Measurements from ENCODE around the gene PDGFB. TPM values are rescaled to one million over a fixed set of nuclear protein-coding genes. Genes with fewer than 3 reads are reported as not detected.
A peak's percentile ranks its signal among the peaks of the same experiment; 100 is the strongest.

PDGFB gene
- total RNA-seq, 1 experiment from 2014 or later, result 9.2 TPM

- TF ChIP-seq ATF6 (CRISPR knock-in tag; IDR thresholded peaks at IDR 0.05), result no peak
- no peak for TF ChIP-seq NFE2L1 (CRISPR knock-in tag; IDR thresholded peaks at IDR 0.05)
- peak; percentile 24; the same call in 1 of the 2 replicates for TF ChIP-seq USF1 (CRISPR knock-in tag; IDR thresholded peaks at IDR 0.05)
- 0 out of 2 replicates have a peak, but pooled peaks have one; percentile 5 for TF ChIP-seq MYBL2 (CRISPR knock-in tag; IDR thresholded peaks at IDR 0.05)
- no peak for TF ChIP-seq NR3C1 (CRISPR knock-in tag; conservative IDR thresholded peaks at IDR 0.05; ENCODE audit: low read depth)
- TF ChIP-seq FOXP1 (CRISPR knock-in tag; IDR thresholded peaks at IDR 0.05; ENCODE audit: borderline replicate concordance), result peak; percentile 88; the same call in 1 of the 2 replicates
- TF ChIP-seq, protein P1, sequence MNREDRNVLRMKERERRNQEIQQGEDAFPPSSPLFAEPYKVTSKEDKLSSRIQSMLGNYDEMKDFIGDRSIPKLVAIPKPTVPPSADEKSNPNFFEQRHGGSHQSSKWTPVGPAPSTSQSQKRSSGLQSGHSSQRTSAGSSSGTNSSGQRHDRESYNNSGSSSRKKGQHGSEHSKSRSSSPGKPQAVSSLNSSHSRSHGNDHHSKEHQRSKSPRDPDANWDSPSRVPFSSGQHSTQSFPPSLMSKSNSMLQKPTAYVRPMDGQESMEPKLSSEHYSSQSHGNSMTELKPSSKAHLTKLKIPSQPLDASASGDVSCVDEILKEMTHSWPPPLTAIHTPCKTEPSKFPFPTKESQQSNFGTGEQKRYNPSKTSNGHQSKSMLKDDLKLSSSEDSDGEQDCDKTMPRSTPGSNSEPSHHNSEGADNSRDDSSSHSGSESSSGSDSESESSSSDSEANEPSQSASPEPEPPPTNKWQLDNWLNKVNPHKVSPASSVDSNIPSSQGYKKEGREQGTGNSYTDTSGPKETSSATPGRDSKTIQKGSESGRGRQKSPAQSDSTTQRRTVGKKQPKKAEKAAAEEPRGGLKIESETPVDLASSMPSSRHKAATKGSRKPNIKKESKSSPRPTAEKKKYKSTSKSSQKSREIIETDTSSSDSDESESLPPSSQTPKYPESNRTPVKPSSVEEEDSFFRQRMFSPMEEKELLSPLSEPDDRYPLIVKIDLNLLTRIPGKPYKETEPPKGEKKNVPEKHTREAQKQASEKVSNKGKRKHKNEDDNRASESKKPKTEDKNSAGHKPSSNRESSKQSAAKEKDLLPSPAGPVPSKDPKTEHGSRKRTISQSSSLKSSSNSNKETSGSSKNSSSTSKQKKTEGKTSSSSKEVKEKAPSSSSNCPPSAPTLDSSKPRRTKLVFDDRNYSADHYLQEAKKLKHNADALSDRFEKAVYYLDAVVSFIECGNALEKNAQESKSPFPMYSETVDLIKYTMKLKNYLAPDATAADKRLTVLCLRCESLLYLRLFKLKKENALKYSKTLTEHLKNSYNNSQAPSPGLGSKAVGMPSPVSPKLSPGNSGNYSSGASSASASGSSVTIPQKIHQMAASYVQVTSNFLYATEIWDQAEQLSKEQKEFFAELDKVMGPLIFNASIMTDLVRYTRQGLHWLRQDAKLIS (CRISPR knock-in tag; IDR thresholded peaks at IDR 0.05; ENCODE audit: borderline replicate concordance), result no peak
- TF ChIP-seq ZNF396 (CRISPR knock-in tag; IDR thresholded peaks at IDR 0.05; ENCODE audit: borderline replicate concordance), result no peak
- no peak for TF ChIP-seq GTF2I (CRISPR knock-in tag; conservative IDR thresholded peaks at IDR 0.05)
- no peak for TF ChIP-seq JUN (CRISPR knock-in tag; IDR thresholded peaks at IDR 0.05)
- TF ChIP-seq, protein P2, sequence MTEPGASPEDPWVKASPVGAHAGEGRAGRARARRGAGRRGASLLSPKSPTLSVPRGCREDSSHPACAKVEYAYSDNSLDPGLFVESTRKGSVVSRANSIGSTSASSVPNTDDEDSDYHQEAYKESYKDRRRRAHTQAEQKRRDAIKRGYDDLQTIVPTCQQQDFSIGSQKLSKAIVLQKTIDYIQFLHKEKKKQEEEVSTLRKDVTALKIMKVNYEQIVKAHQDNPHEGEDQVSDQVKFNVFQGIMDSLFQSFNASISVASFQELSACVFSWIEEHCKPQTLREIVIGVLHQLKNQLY (CRISPR knock-in tag; IDR thresholded peaks at IDR 0.05), result no peak
- no peak for TF ChIP-seq KAT7 (CRISPR knock-in tag; IDR thresholded peaks at IDR 0.05; ENCODE audit: borderline replicate concordance)
- no peak for TF ChIP-seq CBFB (CRISPR knock-in tag; IDR thresholded peaks at IDR 0.05; ENCODE audit: low read depth)
- TF ChIP-seq ZMAT4 (CRISPR knock-in tag; IDR thresholded peaks at IDR 0.05), result no peak
- no peak for TF ChIP-seq ZNF416 (CRISPR knock-in tag; IDR thresholded peaks at IDR 0.05)
- TF ChIP-seq GABPB1 (CRISPR knock-in tag; IDR thresholded peaks at IDR 0.05), result peak; percentile 68; the same call in 1 of the 2 replicates
- no peak for TF ChIP-seq IRF2 (CRISPR knock-in tag; IDR thresholded peaks at IDR 0.05; ENCODE audit: borderline replicate concordance, low read depth)
- no peak for TF ChIP-seq PRRX2 (CRISPR knock-in tag; IDR thresholded peaks at IDR 0.05)
- no peak for TF ChIP-seq CREB1 (CRISPR knock-in tag; IDR thresholded peaks at IDR 0.05)
- TF ChIP-seq, protein P3, sequence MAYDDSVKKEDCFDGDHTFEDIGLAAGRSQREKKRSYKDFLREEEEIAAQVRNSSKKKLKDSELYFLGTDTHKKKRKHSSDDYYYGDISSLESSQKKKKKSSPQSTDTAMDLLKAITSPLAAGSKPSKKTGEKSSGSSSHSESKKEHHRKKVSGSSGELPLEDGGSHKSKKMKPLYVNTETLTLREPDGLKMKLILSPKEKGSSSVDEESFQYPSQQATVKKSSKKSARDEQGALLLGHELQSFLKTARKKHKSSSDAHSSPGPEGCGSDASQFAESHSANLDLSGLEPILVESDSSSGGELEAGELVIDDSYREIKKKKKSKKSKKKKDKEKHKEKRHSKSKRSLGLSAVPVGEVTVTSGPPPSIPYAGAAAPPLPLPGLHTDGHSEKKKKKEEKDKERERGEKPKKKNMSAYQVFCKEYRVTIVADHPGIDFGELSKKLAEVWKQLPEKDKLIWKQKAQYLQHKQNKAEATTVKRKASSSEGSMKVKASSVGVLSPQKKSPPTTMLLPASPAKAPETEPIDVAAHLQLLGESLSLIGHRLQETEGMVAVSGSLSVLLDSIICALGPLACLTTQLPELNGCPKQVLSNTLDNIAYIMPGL (CRISPR knock-in tag; IDR thresholded peaks at IDR 0.05), result peak; percentile 36; the same call in 1 of the 2 replicates
- TF ChIP-seq NFATC4 (CRISPR knock-in tag; IDR thresholded peaks at IDR 0.05), result no peak
- no peak for TF ChIP-seq GRHL2 (CRISPR knock-in tag; IDR thresholded peaks at IDR 0.05; ENCODE audit: insufficient replicate concordance, severe bottlenecking)
- TF ChIP-seq, protein P4, sequence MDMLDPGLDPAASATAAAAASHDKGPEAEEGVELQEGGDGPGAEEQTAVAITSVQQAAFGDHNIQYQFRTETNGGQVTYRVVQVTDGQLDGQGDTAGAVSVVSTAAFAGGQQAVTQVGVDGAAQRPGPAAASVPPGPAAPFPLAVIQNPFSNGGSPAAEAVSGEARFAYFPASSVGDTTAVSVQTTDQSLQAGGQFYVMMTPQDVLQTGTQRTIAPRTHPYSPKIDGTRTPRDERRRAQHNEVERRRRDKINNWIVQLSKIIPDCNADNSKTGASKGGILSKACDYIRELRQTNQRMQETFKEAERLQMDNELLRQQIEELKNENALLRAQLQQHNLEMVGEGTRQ (CRISPR knock-in tag; IDR thresholded peaks at IDR 0.05), result no peak
- no peak for TF ChIP-seq SMAD4 (CRISPR knock-in tag; IDR thresholded peaks at IDR 0.05)
- TF ChIP-seq RORB (CRISPR knock-in tag; IDR thresholded peaks at IDR 0.05), result no peak
- TF ChIP-seq ZNF219 (CRISPR knock-in tag; IDR thresholded peaks at IDR 0.05; ENCODE audit: borderline replicate concordance), result no peak
- no peak for TF ChIP-seq ELF4 (CRISPR knock-in tag; IDR thresholded peaks at IDR 0.05; ENCODE audit: low read depth)
- no peak for TF ChIP-seq NR1H2 (CRISPR knock-in tag; IDR thresholded peaks at IDR 0.05)
- TF ChIP-seq MXD4 (CRISPR knock-in tag; IDR thresholded peaks at IDR 0.05; ENCODE audit: borderline replicate concordance), result no peak
- peak; percentile 30; the same call in 1 of the 2 replicates for TF ChIP-seq NR2C2 (CRISPR knock-in tag; IDR thresholded peaks at IDR 0.05)
Observed at GRCh38 chr22:39230261-39231196, 14.3 kb downstream of the PDGFB start (continued).

Measured in WTC11 (cell line).